ENCODE measurements around the gene FGF22.
"Not testable (repeated sequence)": the region's sequence is repeated elsewhere in the genome, so short reads cannot be mapped to it uniquely, and the experiment has no call there.

Gene FGF22

GRCh38 chr19:625257-625656, 14.4 kb upstream of the FGF22 start:
- no peak for ATAC-seq
- Mint-ChIP-seq H3K9me3 (no peaks in the 10 kb centered on the region), H3K4me1 (peaks cover 14% of the 10 kb centered on the region), H3K27ac (peak overlapping the region in 1 of 2 donors; percentile 84), H3K4me3 (no peak overlapping the region), H3K27me3 (no peaks in the 10 kb centered on the region)
- no peak for DNase-seq

GRCh38 chr19:626566-626965, 13.1 kb upstream of the FGF22 start:
- H3K4me1 Mint-ChIP-seq, result peaks cover 22% of the 10 kb centered on the region

DNA sequence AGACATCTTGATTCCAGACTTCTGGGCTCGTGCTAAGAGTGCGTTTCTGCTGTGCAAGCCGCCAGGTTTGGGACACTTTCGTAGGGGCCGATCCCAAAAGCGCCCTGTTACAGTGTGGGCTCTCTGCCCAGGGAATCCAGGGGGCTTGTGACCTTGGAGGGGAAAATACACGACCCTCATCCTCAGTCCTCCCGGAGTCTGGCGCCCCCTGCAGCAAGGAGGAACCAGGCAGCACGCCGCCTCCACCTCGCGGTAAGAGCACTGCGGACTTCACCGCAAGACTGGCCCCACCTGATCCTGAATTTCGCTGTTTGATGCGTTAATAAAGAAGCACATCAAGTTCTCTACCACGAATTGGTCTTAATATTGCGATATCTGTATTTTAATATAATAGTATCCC, 11.5 kb upstream of the FGF22 start:
- ATAC-seq (no peak), DNase-seq (no peak)
- Mint-ChIP-seq H3K27me3 (no peaks in the 10 kb centered on the region), H3K9me3 (no peaks in the 10 kb centered on the region), H3K4me1 (peaks cover 32% of the 10 kb centered on the region), H3K4me3 (no peak overlapping the region), H3K27ac (no peak overlapping the region)

More at GRCh38 chr19:626566-626965, 13.1 kb upstream of the FGF22 start:
- not testable (repeated sequence) for H3K4me3 Mint-ChIP-seq, H3K27me3 Mint-ChIP-seq, DNase-seq, H3K9me3 Mint-ChIP-seq, H3K27ac Mint-ChIP-seq, ATAC-seq

- not testable (repeated sequence) for H3K4me3 Mint-ChIP-seq, H3K9me3 Mint-ChIP-seq
- H3K4me1 Mint-ChIP-seq, result peaks cover 45% of the 10 kb centered on the region
Observed at GRCh38 chr19:629515-629914, 10.2 kb upstream of the FGF22 start.

DNA sequence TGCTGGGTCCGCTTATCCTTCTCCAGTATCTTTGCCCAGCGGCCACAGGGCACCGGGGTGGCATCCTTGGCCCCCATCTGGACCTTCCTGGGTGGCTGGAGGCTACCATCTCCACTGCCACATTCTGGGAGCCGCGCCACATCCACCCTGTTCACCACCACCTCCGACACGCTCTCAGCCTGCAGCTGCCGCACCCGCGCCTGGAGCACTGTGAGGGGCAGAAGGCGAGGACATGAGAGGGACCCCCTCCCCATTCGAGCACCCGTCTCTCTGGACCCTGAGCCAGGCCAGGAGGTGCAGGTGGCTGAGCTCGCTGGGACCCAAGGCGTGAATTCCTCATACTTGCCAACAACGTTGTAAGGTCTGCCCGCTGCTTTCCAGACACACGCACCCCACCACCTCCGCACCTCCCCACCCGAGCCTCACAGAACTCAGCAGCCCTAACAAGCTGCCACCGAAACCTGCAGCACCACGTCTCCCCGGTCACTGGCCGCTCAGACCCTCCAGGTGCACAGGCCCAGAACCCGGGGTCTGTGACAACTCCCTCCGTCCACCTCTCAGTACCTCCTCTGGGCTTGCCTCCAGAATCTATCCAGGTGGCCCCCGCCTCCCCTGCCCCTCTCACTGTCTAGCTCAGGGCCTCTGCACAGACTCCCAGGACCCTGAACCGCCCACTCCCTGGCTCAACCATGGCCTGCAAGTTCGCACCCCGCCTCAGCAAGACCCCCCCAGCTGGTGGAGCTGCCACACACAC, 9.5 kb upstream of the FGF22 start:
- H3K4me3 Mint-ChIP-seq, result peak overlapping the region in 1 of 2 donors; percentile 12
- no peaks in the 10 kb centered on the region for H3K27me3 Mint-ChIP-seq
- peaks cover 45% of the 10 kb centered on the region for H3K4me1 Mint-ChIP-seq
- peak overlapping the region in 1 of 2 donors; percentile 95 for H3K27ac Mint-ChIP-seq
- ATAC-seq (no peak), DNase-seq (no peak)
- H3K9me3 Mint-ChIP-seq, result no peaks in the 10 kb centered on the region

More at GRCh38 chr19:629515-629914, 10.2 kb upstream of the FGF22 start:
- not testable (repeated sequence) for DNase-seq, H3K27ac Mint-ChIP-seq, ATAC-seq, H3K27me3 Mint-ChIP-seq

DNA sequence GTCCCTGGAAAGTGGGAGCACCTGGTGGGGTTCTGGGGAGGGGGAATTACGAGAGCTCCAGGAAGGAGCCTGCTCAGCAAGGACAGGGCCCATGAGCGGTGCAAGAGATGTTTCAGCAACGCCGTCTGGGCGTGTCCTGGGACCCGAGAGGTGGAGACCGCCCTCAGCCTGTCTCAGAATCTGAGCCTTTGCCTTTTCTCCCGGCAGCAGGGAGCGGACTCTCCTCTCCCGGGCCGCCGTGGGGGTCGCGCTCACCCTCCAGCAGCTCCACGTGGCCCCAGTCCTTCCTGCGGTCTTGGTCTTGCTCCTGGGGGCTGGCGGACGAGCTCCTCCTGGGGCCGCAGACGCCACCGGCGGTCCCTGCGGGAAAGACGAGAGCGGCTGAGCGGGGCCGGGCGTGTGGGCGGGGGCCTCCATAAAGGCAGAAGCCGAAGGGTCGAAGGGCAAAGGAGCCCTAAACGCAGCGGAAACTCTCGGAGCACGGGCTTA, 7.1 kb upstream of the FGF22 start:
- Mint-ChIP-seq H3K27ac (peak overlapping the region; percentile 89 to 96), H3K9me3 (no peaks in the 10 kb centered on the region), H3K4me3 (peak overlapping the region; percentile 87 to 99), H3K4me1 (peaks cover 51% of the 10 kb centered on the region), H3K27me3 (no peaks in the 10 kb centered on the region)
- ATAC-seq (peak; percentile 35), DNase-seq (peak; percentile 33 to 52)

GRCh38 chr19:633068-633785, 6.5 kb upstream of the FGF22 start, which contains the start of gene POLRMT:
Gene POLRMT, minus strand, starts transcription at chr19:633537. Its CDS starts 25 bp downstream, at chr19:633512.
- H3K27ac Mint-ChIP-seq, result peak within 1 kb of the TSS; percentile 89 to 96
- peak within 1 kb of the TSS; percentile 87 to 99 for H3K4me3 Mint-ChIP-seq
- no peaks in the 10 kb centered on the region for H3K9me3 Mint-ChIP-seq
- DNase-seq (peak; percentile 92 to 97), ATAC-seq (peak; percentile 96)
- H3K4me1 Mint-ChIP-seq, result peaks cover 53% of the 10 kb centered on the region
- H3K27me3 Mint-ChIP-seq, result no peaks in the 10 kb centered on the region

DNA sequence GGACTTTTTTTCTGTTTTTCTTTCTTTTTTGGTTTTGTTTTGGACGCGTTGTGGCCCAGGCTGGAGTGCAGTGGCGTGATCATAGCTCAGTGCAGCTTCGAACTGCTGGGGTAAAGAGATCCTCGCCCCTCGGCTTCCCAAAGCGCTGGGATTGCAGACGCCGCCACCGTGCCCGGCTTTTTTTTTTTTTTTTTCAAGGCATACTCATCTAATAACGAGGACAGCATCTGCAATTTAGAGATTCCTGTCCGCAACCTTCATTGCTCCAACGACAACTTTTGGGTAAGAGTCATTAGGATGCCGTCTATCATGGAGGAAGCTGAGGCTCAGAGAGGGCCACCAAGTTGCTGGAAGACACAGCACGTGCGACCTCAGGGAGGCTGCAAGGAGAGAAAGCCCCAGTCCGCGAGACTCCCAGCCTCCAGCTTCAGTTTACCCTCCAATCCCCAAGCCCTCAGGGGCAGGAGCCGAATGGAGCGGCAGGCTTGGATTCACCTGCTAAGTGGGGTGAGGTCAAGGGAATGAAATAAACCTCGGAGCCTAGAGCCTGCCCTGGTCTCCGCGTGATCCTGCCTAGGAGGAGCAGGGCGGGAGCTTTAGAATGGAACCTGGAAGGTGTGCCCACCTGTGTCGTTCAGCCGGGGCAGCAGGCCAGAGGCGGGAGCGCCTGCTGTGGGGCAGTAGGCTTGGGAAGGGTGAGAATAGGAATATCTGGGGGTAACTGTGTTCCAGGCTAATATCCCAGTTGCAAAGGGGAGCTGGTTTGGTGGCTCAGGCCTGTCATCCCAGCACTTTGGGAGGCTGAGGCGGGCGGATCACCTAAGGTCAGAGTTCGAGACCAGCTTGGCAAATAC, 5.7 kb upstream of the FGF22 start:
- DNase-seq (no peak), ATAC-seq (no peak)
- Mint-ChIP-seq H3K9me3 (no peaks in the 10 kb centered on the region), H3K27me3 (no peaks in the 10 kb centered on the region), H3K4me3 (peak overlapping the region; percentile 87 to 99), H3K27ac (peak overlapping the region; percentile 45 to 89), H3K4me1 (peaks cover 57% of the 10 kb centered on the region)

GRCh38 chr19:634975-635652, 4.6 kb upstream of the FGF22 start:
- H3K4me1 Mint-ChIP-seq, result peaks cover 55% of the 10 kb centered on the region
- no peaks in the 10 kb centered on the region for H3K27me3 Mint-ChIP-seq
- H3K9me3 Mint-ChIP-seq, result no peaks in the 10 kb centered on the region
- no peak for DNase-seq
- no peak for ATAC-seq
- no peak overlapping the region for H3K4me3 Mint-ChIP-seq
- H3K27ac Mint-ChIP-seq, result no peak overlapping the region

GRCh38 chr19:638906-639252, 800 bp upstream of the FGF22 start:
- H3K9me3 Mint-ChIP-seq, result no peaks in the 10 kb centered on the region
- H3K4me1 Mint-ChIP-seq, result peaks cover 29% of the 10 kb centered on the region

GRCh38 chr19:640161-640558, 481 bp downstream of the FGF22 start:
- ATAC-seq (no peak), DNase-seq (no peak)
- peak overlapping the region; percentile 4 to 42 for H3K4me3 Mint-ChIP-seq
- peaks cover 23% of the 10 kb centered on the region for H3K4me1 Mint-ChIP-seq
- no peaks in the 10 kb centered on the region for H3K9me3 Mint-ChIP-seq
- H3K27ac Mint-ChIP-seq, result no peak overlapping the region
- H3K27me3 Mint-ChIP-seq, result no peaks in the 10 kb centered on the region

More at GRCh38 chr19:638906-639252, 800 bp upstream of the FGF22 start:
- Mint-ChIP-seq H3K27me3 (no peaks in the 10 kb centered on the region), H3K27ac (no peak overlapping the region), H3K4me3 (peak overlapping the region; percentile 85 to 94)
- DNase-seq (no peak), ATAC-seq (no peak)

GRCh38 chr19:640606-641189, 1.0 kb downstream of the FGF22 start:
- Mint-ChIP-seq H3K9me3 (no peaks in the 10 kb centered on the region), H3K27me3 (no peaks in the 10 kb centered on the region), H3K4me3 (no peak overlapping the region), H3K4me1 (peaks cover 23% of the 10 kb centered on the region), H3K27ac (no peak overlapping the region)
- DNase-seq (no peak), ATAC-seq (no peak)

DNA sequence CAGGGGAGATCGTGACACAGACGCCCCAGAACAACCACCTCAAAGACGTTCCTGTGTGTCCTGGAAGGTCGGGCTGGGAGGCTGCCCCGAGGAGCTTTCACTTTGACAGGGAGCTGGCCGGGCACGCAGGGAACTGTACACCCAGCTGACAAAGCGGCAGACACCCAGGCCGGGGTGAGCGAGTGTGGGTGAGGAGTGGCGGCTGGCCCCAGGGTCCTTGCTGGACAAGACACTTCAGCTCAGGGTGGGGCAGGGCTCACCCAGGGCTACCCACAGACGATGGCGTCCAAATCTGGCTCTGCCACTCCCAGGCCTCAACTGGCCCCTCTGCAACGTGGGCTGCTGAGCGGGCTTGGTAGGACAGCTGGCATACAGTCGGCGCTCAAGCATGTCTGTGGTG, 2.0 kb downstream of the FGF22 start:
- Mint-ChIP-seq H3K4me1 (peaks cover 23% of the 10 kb centered on the region), H3K27ac (no peak overlapping the region), H3K27me3 (no peaks in the 10 kb centered on the region), H3K4me3 (no peak overlapping the region), H3K9me3 (no peaks in the 10 kb centered on the region)
- no peak for ATAC-seq
- no peak for DNase-seq

- peak overlapping the region in 1 of 2 donors; percentile 29 for H3K27ac Mint-ChIP-seq
- H3K4me3 Mint-ChIP-seq, result no peak overlapping the region
Observed at GRCh38 chr19:642767-643727, 3.4 kb downstream of the FGF22 start.

More at GRCh38 chr19:642767-643727, 3.4 kb downstream of the FGF22 start:
- DNase-seq (no peak), ATAC-seq (no peak)
- Mint-ChIP-seq H3K27me3 (no peaks in the 10 kb centered on the region), H3K4me1 (peaks cover 15% of the 10 kb centered on the region), H3K9me3 (no peaks in the 10 kb centered on the region)
